ENCODE data around the gene RNF224.

Gene RNF224

DNA sequence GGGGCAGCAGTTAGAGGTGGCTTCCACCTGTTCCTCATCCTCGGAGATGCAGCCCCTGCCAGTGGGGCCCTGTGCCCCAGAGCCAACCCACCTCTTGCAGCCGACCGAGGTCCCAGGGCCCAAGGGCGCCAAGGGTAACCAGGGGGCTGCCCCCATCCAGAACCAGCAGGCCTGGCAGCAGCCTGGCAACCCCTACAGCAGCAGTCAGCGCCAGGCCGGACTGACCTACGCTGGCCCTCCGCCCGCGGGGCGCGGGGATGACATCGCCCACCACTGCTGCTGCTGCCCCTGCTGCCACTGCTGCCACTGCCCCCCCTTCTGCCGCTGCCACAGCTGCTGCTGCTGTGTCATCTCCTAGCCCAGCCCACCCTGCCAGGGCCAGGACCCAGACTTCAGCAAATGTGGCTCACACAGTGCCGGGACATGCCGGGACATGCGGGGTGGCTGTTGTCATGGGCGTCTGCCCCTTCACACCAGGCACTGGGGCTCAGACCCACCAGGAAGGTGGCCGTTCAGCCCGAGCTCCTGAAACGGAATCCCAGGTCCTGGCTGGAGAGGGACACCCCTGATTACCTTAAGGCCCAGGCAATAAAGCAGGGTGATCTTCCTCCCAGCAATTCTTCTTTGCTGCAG is 1.5 kb upstream of the RNF224 start:
- no peak for DNase-seq (ENCODE audit: extremely low read depth, insufficient read length)
- Histone ChIP-seq H3K27me3 (replicated peaks; ENCODE audit: control insufficient read depth, insufficient read depth, low read length) (no peaks in the 10 kb centered on the region; the same call in 1 of the 2 replicates), H3K36me3 (ENCODE audit: control insufficient read depth, insufficient read depth, low read length) (no peaks in the 10 kb centered on the region), H3K4me3 (replicated peaks; ENCODE audit: low read depth, low read length) (no peak overlapping the region)
- TF ChIP-seq, protein P1, sequence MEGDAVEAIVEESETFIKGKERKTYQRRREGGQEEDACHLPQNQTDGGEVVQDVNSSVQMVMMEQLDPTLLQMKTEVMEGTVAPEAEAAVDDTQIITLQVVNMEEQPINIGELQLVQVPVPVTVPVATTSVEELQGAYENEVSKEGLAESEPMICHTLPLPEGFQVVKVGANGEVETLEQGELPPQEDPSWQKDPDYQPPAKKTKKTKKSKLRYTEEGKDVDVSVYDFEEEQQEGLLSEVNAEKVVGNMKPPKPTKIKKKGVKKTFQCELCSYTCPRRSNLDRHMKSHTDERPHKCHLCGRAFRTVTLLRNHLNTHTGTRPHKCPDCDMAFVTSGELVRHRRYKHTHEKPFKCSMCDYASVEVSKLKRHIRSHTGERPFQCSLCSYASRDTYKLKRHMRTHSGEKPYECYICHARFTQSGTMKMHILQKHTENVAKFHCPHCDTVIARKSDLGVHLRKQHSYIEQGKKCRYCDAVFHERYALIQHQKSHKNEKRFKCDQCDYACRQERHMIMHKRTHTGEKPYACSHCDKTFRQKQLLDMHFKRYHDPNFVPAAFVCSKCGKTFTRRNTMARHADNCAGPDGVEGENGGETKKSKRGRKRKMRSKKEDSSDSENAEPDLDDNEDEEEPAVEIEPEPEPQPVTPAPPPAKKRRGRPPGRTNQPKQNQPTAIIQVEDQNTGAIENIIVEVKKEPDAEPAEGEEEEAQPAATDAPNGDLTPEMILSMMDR (IDR thresholded peaks at IDR 0.05; ENCODE audit: insufficient read depth, low read length, poor library complexity, severe bottlenecking): no peak

DNA sequence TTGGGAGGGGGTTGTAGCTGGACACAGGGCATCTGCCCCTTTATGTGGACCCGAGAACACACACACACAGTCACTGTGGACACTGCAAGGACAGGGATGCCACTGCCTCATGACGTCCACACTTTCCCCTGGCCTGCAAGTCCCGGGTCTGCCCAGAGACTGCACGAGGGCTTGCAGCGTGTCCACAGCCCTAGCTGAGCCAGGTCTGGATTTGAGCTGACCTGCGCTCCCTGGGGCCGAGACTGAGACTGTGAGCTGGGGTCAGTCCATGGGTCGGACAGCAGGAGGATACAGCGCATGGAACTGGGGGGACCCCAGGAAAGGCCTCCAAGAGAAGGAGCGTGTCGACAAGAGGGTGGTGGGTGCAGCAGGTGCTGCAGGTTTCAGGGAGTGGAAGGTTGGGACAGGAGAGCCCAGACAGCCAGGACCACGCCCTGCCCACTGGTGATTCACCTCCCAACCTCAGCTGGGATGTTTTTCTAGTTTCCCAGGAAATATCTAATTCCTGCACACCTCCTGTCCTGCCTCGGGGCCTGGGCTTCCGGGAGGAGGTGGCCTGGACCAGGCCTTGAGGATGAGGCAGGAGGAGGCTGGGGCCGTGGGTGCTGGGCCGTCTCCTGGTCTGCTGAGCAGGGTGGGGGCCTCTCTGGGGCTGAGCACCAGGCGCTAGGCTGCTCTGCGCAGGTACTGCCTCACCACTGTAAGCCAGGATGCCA is 806 bp upstream of the RNF224 start:
- TF ChIP-seq, protein P1 (IDR thresholded peaks at IDR 0.05; ENCODE audit: insufficient read depth, low read length, poor library complexity, severe bottlenecking): no peak
- Histone ChIP-seq H3K27me3 (replicated peaks; ENCODE audit: control insufficient read depth, insufficient read depth, low read length) (no peaks in the 10 kb centered on the region; the same call in 1 of the 2 replicates), H3K4me3 (replicated peaks; ENCODE audit: low read depth, low read length) (no peak overlapping the region), H3K36me3 (ENCODE audit: control insufficient read depth, insufficient read depth, low read length) (no peaks in the 10 kb centered on the region)
- DNase-seq (ENCODE audit: extremely low read depth, insufficient read length): no peak

DNA sequence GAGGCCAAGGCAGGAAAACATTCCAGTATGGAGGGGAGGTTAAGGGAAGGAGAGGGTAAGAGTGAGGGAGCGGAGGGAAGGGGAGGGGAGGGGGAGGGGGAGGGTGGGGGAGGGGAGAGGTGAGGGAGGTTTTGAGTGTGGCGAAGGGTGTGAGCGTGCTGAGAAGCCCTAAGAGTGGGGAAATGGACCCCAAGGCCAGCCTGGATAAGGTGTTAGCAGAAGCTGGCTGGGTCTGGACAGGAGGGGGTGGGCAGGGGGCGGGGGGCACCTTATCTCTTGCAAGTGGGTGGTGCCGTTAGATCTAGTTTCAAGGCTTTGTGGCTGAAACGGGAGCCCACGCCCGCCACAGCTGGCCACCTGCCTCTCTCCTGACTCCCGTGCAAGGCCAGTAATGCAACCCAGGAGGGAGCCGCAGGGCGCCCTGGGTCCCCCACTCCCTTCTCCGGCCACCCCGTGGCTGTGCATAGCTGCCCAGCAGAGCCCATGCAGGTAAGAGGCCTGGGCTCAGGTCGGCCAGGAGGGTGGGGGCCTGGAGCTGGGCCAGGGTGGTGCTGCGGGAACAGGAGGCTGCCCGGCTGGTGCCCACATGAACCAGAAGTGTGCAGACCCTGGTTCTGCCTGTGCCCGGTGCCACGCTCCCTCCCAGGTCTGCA is 677 bp downstream of the RNF224 start:
- no peaks in the 10 kb centered on the region; the same call in 1 of the 2 replicates for H3K27me3 ChIP-seq (replicated peaks; ENCODE audit: control insufficient read depth, insufficient read depth, low read length)
- DNase-seq (ENCODE audit: extremely low read depth, insufficient read length): no peak

DNA sequence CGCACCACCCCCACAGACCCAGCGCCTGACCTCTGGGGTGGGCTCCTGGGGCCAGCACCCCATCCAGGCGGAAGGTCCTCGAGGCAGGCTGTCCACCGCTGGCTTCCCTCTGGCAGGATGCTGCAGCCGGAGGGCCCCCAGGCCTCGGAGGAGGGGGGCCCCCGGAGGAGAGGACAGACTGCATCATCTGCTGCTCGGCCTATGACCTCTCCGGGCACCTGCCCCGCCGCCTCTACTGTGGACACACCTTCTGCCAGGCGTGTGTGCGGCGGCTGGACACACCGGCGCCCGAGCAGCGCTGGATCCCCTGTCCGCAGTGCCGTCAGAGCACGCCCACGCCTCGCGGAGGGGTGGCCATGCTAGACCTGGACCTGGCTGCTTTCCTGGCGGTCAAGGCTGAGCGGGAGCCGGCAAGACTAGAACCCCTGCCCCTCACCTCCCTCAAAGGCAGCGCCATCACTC is 1.2 kb downstream of the RNF224 start:
- Histone ChIP-seq H3K4me3 (replicated peaks; ENCODE audit: low read depth, low read length) (no peak overlapping the region), H3K27me3 (replicated peaks; ENCODE audit: control insufficient read depth, insufficient read depth, low read length) (no peaks in the 10 kb centered on the region; the same call in 1 of the 2 replicates), H3K36me3 (ENCODE audit: control insufficient read depth, insufficient read depth, low read length) (no peaks in the 10 kb centered on the region)
- TF ChIP-seq, protein P1 (IDR thresholded peaks at IDR 0.05; ENCODE audit: insufficient read depth, low read length, poor library complexity, severe bottlenecking): no peak
- no peak for DNase-seq (ENCODE audit: extremely low read depth, insufficient read length)

More for the DNA sequence above, 677 bp downstream of the RNF224 start:
- Histone ChIP-seq H3K36me3 (ENCODE audit: control insufficient read depth, insufficient read depth, low read length) (no peaks in the 10 kb centered on the region), H3K4me3 (replicated peaks; ENCODE audit: low read depth, low read length) (no peak overlapping the region)
- TF ChIP-seq, protein P1 (IDR thresholded peaks at IDR 0.05; ENCODE audit: insufficient read depth, low read length, poor library complexity, severe bottlenecking): no peak

DNA sequence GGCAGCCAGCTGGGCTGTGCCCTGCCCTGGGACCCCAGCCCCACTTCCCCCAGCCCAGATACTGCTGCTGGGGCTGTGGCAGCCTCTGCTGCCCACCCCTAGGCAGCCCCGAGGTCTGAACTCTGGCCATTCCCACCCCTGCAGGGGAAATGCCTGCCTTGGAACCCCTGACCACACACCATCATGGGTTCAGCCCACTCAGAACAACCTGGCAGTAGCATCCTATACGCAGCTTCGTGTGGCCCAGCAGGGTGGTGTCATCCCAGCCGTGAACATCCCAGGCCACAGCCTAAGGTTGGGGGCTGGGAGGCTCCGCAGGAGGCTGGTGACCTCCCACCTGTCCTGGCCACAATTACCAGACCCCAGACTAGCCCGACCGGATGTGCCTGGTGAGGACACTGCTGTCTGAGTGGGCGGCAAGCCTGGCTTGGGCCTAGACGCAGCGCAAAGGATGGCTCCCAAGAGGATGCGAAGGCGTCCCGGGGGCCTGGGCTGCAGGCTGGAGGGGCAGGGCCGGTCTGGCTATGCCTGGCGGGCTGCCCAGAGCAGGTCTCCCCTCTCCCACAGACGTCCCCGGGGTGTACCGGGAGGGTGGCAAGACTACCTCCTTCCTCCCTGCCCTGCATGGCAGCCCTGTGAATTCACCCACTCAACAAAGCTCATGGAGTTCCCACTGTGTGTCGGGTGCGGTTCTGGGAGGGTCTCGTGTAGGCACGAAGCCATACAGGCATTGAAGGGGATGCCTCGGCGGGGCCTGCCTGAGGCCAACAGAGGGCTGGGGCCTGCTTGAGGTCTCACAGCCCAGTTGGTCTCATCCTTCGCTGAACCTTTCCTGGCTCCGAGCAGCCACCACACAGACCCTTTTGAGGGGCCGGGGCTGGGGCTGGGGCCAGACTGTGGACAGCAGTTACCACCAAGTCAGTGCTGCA is 1.9 kb downstream of the RNF224 start:
- H3K36me3 ChIP-seq (ENCODE audit: control insufficient read depth, insufficient read depth, low read length): no peaks in the 10 kb centered on the region
- TF ChIP-seq, protein P1 (IDR thresholded peaks at IDR 0.05; ENCODE audit: insufficient read depth, low read length, poor library complexity, severe bottlenecking): no peak
- DNase-seq (ENCODE audit: extremely low read depth, insufficient read length): no peak
- no peaks in the 10 kb centered on the region; the same call in 1 of the 2 replicates for H3K27me3 ChIP-seq (replicated peaks; ENCODE audit: control insufficient read depth, insufficient read depth, low read length)
- no peak overlapping the region for H3K4me3 ChIP-seq (replicated peaks; ENCODE audit: low read depth, low read length)
